Vagina (tissue), 2 donors: ENCODE data around the gene NGEF.

ENCODE experiments used
- POLR2A ChIP-seq, 2 donors: fragments of 450-650 bp; IDR thresholded peaks; one replicate each; pipeline ENCODE4 v1.6.1; 2017; ENCODE audit warnings: antibody characterized with exemption in 2 of 2, mild to moderate bottlenecking in 2 of 2, moderate library complexity in 2 of 2
- TF ChIP-seq, protein P1 (sequence below), 3 experiments: fragments of 450-650 bp in 2 of 3; fragments of 200-600 bp in 1 of 3; sonication (generic) in 1 of 3; IDR thresholded peaks; one replicate each; pipeline ENCODE4 v1.5.1; 2017 to 2019; ENCODE audit warnings: antibody characterized with exemption in 3 of 3, mild to moderate bottlenecking in 2 of 3, moderate library complexity in 2 of 3

DNA sequence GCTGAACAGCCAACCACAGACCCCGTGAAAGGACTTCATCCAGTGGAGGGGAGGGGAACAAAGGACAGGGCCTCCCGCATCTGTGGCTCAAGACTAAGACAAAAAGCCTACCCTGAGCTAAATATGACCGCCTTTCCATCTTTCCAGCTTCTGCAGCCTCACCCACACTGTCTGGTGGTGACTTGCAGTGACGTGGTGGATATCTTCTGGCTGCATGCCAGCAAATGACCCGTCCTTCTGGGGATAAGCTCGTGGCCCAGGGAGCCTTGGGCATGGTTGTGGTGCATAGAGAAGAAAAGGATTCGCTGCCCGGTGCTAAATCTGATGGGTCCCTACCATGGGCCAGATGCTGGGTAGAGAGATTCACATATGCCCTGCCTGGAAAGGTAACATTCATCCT lies 8.7 kb upstream of the NGEF start:
- TF ChIP-seq POLR2A (IDR thresholded peaks at IDR 0.05) = no peak
- TF ChIP-seq, protein P1, sequence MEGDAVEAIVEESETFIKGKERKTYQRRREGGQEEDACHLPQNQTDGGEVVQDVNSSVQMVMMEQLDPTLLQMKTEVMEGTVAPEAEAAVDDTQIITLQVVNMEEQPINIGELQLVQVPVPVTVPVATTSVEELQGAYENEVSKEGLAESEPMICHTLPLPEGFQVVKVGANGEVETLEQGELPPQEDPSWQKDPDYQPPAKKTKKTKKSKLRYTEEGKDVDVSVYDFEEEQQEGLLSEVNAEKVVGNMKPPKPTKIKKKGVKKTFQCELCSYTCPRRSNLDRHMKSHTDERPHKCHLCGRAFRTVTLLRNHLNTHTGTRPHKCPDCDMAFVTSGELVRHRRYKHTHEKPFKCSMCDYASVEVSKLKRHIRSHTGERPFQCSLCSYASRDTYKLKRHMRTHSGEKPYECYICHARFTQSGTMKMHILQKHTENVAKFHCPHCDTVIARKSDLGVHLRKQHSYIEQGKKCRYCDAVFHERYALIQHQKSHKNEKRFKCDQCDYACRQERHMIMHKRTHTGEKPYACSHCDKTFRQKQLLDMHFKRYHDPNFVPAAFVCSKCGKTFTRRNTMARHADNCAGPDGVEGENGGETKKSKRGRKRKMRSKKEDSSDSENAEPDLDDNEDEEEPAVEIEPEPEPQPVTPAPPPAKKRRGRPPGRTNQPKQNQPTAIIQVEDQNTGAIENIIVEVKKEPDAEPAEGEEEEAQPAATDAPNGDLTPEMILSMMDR (IDR thresholded peaks at IDR 0.05) = no peak
